GM12878 (cell line): ENCODE data around the gene HYAL4.

Experiments
- EP300 ChIP-seq, 2 experiments: fragments of 150-350 bp in 1 of 2; IDR thresholded peaks; 2 replicates each; pipeline ENCODE4 v1.6.1; 2011 to 2012; ENCODE audit warnings: low read depth in 2 of 2, low read length in 2 of 2, borderline replicate concordance in 1 of 2, improper control_type of control experiment in 1 of 2, inconsistent platforms in 1 of 2; ENCODE audit not compliant: control insufficient read depth in 1 of 2
- IKZF1 ChIP-seq: fragments of 450-650 bp; conservative IDR thresholded peaks from 2 replicates; pipeline ENCODE4 v1.6.1; 2017; ENCODE audit warnings: antibody characterized with exemption, mild to moderate bottlenecking
- MYC ChIP-seq: IDR thresholded peaks from 2 replicates; pipeline ENCODE4 v1.6.1; 2011; ENCODE audit warnings: mild to moderate bottlenecking, low read length, moderate library complexity, inconsistent platforms; ENCODE audit not compliant: insufficient read depth, insufficient replicate concordance, insufficient read length, severe bottlenecking
- POLR2A ChIP-seq: IDR thresholded peaks from 2 replicates; pipeline ENCODE4 v1.6.1; 2011; ENCODE audit warnings: low read depth, mild to moderate bottlenecking, low read length
- RBBP5 ChIP-seq: fragments of 200-600 bp; sonication (generic); conservative IDR thresholded peaks from 2 replicates; pipeline ENCODE4 v1.6.1; 2016
- TCF12 ChIP-seq: IDR thresholded peaks from 2 replicates; pipeline ENCODE4 v1.6.1; 2011; ENCODE audit warnings: low read depth, mild to moderate bottlenecking, low read length
- TF ChIP-seq, protein P1 (sequence below): fragments of 450-650 bp; IDR thresholded peaks from 2 replicates; pipeline ENCODE4 v1.6.1; 2017; ENCODE audit warnings: mild to moderate bottlenecking
- TF ChIP-seq, protein P2 (sequence below), 3 experiments: IDR thresholded peaks in 2 of 3; conservative IDR thresholded peaks in 1 of 3; 2 replicates each; pipeline ENCODE4 v1.5.1; 2011; ENCODE audit warnings: low read depth in 3 of 3, low read length in 3 of 3, mild to moderate bottlenecking in 3 of 3, control low read depth in 2 of 3, moderate library complexity in 2 of 3, inconsistent platforms in 1 of 3, mixed read lengths in 1 of 3; ENCODE audit not compliant: control insufficient read depth in 2 of 3, insufficient read depth in 1 of 3; ENCODE audit errors: extremely low read depth in 1 of 3
- TF ChIP-seq, protein P3 (sequence below): IDR thresholded peaks from 2 replicates; pipeline ENCODE4 v1.6.1; 2012; ENCODE audit warnings: low read depth, low read length, improper control_type of control experiment

DNA sequence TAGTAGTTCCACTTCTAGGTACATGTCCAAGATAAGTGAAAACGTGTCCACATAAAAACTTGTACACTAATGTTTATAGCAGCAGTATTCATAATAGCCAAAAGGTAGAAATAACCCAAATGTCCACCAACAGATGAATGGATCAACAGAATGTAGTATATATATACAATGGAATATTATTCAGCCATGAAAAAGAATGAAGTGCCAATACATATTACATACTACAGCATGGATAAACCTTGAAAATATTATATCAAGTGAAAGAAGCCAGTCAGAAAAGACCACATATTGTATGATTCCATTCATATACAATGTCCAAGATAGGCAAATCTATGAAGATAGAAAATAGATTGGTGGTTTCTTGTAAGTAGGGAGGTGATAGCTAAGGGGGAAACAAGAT lies 48.4 kb upstream of the HYAL4 start:
- TF ChIP-seq POLR2A (no peak), IKZF1 (no peak), EP300 (IDR thresholded peaks at IDR 0.05; ENCODE audit: borderline replicate concordance in 1 of 2, control insufficient read depth in 1 of 2, low read depth in 2 of 2, low read length in 2 of 2) (no peak), RBBP5 (no peak), MYC (no peak), TCF12 (no peak)
- TF ChIP-seq, protein P1, sequence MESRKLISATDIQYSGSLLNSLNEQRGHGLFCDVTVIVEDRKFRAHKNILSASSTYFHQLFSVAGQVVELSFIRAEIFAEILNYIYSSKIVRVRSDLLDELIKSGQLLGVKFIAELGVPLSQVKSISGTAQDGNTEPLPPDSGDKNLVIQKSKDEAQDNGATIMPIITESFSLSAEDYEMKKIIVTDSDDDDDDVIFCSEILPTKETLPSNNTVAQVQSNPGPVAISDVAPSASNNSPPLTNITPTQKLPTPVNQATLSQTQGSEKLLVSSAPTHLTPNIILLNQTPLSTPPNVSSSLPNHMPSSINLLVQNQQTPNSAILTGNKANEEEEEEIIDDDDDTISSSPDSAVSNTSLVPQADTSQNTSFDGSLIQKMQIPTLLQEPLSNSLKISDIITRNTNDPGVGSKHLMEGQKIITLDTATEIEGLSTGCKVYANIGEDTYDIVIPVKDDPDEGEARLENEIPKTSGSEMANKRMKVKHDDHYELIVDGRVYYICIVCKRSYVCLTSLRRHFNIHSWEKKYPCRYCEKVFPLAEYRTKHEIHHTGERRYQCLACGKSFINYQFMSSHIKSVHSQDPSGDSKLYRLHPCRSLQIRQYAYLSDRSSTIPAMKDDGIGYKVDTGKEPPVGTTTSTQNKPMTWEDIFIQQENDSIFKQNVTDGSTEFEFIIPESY, result no peak
- TF ChIP-seq, protein P2, sequence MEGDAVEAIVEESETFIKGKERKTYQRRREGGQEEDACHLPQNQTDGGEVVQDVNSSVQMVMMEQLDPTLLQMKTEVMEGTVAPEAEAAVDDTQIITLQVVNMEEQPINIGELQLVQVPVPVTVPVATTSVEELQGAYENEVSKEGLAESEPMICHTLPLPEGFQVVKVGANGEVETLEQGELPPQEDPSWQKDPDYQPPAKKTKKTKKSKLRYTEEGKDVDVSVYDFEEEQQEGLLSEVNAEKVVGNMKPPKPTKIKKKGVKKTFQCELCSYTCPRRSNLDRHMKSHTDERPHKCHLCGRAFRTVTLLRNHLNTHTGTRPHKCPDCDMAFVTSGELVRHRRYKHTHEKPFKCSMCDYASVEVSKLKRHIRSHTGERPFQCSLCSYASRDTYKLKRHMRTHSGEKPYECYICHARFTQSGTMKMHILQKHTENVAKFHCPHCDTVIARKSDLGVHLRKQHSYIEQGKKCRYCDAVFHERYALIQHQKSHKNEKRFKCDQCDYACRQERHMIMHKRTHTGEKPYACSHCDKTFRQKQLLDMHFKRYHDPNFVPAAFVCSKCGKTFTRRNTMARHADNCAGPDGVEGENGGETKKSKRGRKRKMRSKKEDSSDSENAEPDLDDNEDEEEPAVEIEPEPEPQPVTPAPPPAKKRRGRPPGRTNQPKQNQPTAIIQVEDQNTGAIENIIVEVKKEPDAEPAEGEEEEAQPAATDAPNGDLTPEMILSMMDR (IDR thresholded peaks at IDR 0.05 in 2 of 3, conservative IDR thresholded peaks at IDR 0.05 in 1 of 3; ENCODE audit: control insufficient read depth in 2 of 3, extremely low read depth in 1 of 3, insufficient read depth in 1 of 3, low read depth in 3 of 3, low read length in 3 of 3), result no peak
- TF ChIP-seq, protein P3, sequence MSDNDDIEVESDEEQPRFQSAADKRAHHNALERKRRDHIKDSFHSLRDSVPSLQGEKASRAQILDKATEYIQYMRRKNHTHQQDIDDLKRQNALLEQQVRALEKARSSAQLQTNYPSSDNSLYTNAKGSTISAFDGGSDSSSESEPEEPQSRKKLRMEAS, result no peak
